Middle frontal gyrus (tissue), 1 donor: ENCODE results near the gene FKBP10.
"Not testable (repeated sequence)": the region's sequence is repeated elsewhere in the genome, so short reads cannot be mapped to it uniquely, and the experiment has no call there.

Experiments used
- DNase-seq: peaks from one replicate; pipeline ENCODE4 v3.0.0-alpha.2; 2015; ENCODE audit warnings: low spot score; ENCODE audit errors: extremely low spot score

FKBP10 gene

GRCh38 chr17:41806685-41807445 is 5.9 kb upstream of the FKBP10 start:
- DNase-seq: no peak

GRCh38 chr17:41810659-41811548 is 1.9 kb upstream of the FKBP10 start:
- DNase-seq: no peak

- DNase-seq: peak; percentile 55
These were observed 1.0 kb upstream of the FKBP10 start, which contains the start of gene P3H4 for GRCh38 chr17:41811549-41812380. P3H4 (minus strand) TSS chr17:41811949; CDS start chr17:41811915, 34 bp downstream.

- no peak for DNase-seq
These were observed 412 bp downstream of the FKBP10 start for GRCh38 chr17:41813152-41813680.

GRCh38 chr17:41813699-41814124 is 908 bp downstream of the FKBP10 start:
- DNase-seq: no peak

GRCh38 chr17:41814195-41814594 is 1.4 kb downstream of the FKBP10 start:
- DNase-seq: no peak

- DNase-seq: no peak
These were observed 4.0 kb downstream of the FKBP10 start for GRCh38 chr17:41816637-41817320.

- DNase-seq: no peak
These were observed 5.2 kb downstream of the FKBP10 start for GRCh38 chr17:41818024-41818423.

- no peak for DNase-seq
These were observed 9.0 kb downstream of the FKBP10 start for GRCh38 chr17:41821776-41822175.

- no peak for DNase-seq
These were observed 9.7 kb downstream of the FKBP10 start for GRCh38 chr17:41822216-41823140.

GRCh38 chr17:41823141-41823524 is 10.3 kb downstream of the FKBP10 start:
- DNase-seq: no peak

- no peak for DNase-seq
These were observed 10.8 kb downstream of the FKBP10 start for GRCh38 chr17:41823580-41823979.

- DNase-seq: no peak
These were observed 11.3 kb downstream of the FKBP10 start for GRCh38 chr17:41824086-41824485.

GRCh38 chr17:41825175-41825845 is 12.5 kb downstream of the FKBP10 start:
- DNase-seq: no peak

GRCh38 chr17:41829961-41830360 is 17.2 kb downstream of the FKBP10 start:
- DNase-seq: not testable (repeated sequence)

GRCh38 chr17:41835214-41835799 is 22.5 kb downstream of the FKBP10 start:
- DNase-seq: no peak

GRCh38 chr17:41835800-41836549 is 23.2 kb downstream of the FKBP10 start, which contains the start of gene NT5C3B:
NT5C3B (minus strand) TSS chr17:41836232; CDS start chr17:41836193, 39 bp downstream.
- no peak for DNase-seq
